HG02678 (cell line): Measurements from ENCODE around the gene ATF7.

ENCODE experiments used
- ATAC-seq: cut with Tn5 transposase; IDR thresholded peaks from one replicate; pipeline ENCODE4 v1.9.1; 2021; ENCODE audit warnings: mild to moderate bottlenecking, moderate library complexity; ENCODE audit not compliant: unreplicated experiment

The ATF7 gene

DNA sequence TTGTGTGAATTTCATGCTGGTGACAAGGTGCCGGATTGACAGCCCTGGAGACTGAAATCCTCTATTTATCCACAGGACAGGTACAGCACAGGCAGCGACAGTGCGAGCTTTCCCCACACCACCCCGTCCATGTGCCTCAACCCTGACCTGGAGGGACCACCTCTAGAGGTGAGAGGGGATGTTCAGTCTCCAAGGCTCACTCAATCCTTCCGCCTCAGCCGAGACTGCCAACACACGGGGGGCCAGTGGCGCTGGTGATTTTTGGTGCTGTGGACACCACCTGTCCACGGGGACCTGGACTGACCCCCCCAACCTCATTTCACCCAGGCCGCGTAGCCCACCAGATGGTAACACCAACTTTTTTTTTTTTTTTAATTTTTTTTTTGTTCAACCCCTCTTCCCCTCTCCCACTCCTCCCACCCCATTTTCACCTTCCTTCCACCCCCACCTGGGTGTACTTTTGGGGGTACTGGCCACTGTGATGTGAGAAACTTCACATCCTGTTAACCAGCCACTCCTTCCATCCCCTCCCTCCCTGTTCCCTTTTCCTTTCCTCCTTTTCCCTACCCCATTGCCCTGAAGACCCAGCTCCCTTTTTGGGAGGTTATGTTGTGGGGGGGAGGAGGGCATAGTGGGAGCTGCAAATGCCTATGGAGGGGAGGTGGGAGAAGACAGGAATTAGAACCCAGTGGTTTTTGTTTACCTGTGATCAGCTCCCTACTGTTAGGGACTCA, 161.3 kb downstream of the ATF7 start:
- no peak for ATAC-seq

DNA sequence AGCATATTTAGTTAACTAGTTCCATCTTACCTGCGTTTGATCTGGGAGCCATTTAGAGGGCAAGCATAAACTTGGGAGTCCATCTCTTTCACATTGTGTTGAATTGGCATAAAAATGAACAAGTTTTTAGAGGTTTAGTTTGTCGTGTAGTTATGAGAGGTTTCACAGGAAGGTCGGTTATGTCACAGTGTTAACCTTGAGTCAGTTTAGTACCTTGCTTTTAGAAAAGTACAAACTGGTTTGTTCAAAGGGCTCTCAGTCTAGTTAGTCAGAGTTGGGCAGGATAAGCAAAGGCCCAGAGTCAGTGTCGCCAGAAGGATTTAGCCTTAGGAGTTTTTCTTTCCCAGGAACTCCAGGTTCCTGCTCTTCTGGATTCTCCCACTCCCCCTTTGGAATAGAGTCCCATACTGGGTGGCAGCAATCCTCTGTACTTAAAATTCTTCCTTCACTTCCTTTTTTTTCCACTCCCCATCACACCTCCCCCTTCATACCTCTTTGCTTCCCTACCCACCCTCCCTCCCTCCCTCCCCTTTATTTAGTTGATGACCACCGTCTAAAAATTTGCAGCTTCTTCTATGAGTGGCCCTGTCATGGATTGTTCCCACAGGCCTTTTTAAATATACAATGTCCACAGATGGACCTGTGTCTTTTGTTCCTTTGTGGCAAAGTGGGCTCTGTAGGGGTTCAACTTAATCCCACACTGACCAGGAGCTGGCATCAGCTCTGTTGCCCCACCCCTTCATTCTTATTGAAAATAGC, 162.2 kb downstream of the ATF7 start:
- ATAC-seq: no peak

DNA sequence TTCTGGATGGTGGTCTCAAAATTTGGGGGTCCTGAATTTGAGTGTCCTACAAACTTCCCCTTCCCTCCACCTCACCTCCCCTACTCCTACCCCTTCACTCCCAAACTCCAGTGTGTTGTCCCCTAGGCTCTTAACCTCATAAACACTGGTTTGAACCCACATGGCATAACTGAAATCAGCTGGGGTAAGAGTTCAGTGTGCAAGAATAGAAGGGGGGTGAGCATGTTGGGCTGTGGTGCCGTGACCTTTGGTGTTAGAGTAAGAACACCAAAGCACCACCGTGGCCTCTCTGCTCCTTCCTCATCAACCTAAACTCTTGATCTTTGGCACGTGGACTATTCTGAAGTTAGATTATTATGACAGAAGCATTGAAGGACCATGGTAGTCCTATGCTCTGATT, 163.2 kb downstream of the ATF7 start:
- no peak for ATAC-seq

DNA sequence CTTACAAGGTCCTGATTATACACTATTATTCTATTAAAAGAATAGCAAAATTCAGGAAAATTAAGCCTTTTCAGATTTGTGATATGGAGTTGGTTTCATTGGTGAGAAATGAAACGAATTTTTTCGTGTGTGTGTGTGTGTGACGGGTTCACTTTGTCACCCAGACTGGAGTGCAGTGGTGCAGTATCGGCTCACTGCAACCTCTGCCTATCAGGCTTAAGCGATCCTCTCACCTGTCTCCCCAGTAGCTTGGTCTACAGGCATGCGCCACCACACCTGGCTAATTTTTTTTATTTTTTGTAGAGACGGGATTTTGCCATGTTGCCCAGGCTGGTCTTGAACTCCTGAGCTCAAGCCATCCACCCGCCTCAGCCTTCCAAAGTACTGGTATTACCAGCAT, 164.6 kb downstream of the ATF7 start:
- ATAC-seq: no peak

DNA sequence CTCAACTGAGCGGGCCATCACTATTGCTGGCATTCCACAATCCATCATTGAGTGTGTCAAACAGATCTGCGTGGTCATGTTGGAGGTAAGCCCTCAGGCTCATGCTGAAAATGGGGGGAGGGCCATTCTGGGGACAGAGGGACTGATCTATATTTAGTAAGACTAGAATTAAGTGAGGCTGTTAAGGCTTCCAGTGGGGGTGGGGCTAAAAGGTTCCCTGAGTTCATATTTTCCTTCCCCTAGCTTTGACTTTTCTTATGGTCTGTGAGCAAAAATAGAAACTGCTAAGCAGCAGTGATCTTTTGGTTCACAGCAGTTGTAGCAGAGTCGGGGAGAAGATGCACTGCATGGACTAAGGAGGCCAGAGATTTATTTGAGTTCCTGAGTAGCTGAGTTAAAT, 165.1 kb downstream of the ATF7 start:
- no peak for ATAC-seq

DNA sequence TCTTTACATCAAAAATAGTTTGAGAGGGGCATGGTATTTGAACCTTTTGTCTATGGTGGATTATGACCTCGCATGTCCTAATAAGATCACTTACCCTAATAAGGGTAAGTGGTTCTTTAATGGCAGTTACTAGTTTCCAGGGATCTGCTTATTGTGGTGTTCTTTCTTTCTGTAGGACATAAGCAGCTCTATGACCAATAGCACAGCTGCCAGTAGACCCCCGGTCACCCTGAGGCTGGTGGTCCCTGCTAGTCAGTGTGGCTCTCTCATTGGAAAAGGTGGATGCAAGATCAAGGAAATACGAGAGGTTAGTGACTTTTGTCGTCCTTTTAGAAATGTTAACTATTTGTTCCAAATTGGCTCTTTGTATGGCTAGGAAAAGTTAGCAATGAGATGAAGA, 167.1 kb downstream of the ATF7 start:
- no peak for ATAC-seq
